Adrenal gland (tissue), 5 donors: ENCODE measurements around the gene DDAH2.

Experiments
- POLR2A ChIP-seq, 2 donors: fragments of 450-650 bp; IDR thresholded peaks; one replicate each; pipeline ENCODE4 v1.6.1; 2017; ENCODE audit warnings: antibody characterized with exemption in 2 of 2, mild to moderate bottlenecking in 2 of 2, moderate library complexity in 1 of 2
- TF ChIP-seq, protein P1 (sequence below), 6 experiments: fragments of 450-650 bp in 4 of 6; fragments of 200-600 bp in 2 of 6; sonication (generic) in 1 of 6; IDR thresholded peaks; 1 replicate in 5 of 6; 2 replicates in 1 of 6; pipeline versions ENCODE4 v1.5.1 to v1.8.0; 2016 to 2021; ENCODE audit warnings: antibody characterized with exemption in 6 of 6, mild to moderate bottlenecking in 2 of 6, moderate library complexity in 1 of 6
- donor health status: DM: no; HTN: no; CAD: no.

DNA sequence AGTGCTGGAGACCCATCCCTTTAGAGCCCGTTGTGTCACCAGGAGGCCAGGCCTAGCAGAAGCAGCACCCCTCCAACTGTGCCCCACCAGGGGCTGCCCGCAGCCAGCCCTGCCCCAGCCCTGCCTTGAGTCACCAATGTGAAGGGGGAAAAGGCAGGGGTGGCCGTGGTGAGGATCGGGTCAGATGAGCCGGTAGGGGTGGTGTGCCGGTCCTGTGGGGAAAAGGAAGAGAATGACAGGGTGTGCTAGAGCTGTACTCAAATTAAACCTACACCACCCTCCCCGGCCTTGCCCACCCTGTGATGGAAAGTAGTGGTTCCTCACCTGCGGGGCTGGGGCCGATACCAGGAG, 36.4 kb upstream of the DDAH2 start:
- TF ChIP-seq, protein P1, sequence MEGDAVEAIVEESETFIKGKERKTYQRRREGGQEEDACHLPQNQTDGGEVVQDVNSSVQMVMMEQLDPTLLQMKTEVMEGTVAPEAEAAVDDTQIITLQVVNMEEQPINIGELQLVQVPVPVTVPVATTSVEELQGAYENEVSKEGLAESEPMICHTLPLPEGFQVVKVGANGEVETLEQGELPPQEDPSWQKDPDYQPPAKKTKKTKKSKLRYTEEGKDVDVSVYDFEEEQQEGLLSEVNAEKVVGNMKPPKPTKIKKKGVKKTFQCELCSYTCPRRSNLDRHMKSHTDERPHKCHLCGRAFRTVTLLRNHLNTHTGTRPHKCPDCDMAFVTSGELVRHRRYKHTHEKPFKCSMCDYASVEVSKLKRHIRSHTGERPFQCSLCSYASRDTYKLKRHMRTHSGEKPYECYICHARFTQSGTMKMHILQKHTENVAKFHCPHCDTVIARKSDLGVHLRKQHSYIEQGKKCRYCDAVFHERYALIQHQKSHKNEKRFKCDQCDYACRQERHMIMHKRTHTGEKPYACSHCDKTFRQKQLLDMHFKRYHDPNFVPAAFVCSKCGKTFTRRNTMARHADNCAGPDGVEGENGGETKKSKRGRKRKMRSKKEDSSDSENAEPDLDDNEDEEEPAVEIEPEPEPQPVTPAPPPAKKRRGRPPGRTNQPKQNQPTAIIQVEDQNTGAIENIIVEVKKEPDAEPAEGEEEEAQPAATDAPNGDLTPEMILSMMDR (IDR thresholded peaks at IDR 0.05), result no peak
- TF ChIP-seq POLR2A (IDR thresholded peaks at IDR 0.05), result no peak
